Measurements from ENCODE around the gene CCR8.

CCR8 gene

DNA sequence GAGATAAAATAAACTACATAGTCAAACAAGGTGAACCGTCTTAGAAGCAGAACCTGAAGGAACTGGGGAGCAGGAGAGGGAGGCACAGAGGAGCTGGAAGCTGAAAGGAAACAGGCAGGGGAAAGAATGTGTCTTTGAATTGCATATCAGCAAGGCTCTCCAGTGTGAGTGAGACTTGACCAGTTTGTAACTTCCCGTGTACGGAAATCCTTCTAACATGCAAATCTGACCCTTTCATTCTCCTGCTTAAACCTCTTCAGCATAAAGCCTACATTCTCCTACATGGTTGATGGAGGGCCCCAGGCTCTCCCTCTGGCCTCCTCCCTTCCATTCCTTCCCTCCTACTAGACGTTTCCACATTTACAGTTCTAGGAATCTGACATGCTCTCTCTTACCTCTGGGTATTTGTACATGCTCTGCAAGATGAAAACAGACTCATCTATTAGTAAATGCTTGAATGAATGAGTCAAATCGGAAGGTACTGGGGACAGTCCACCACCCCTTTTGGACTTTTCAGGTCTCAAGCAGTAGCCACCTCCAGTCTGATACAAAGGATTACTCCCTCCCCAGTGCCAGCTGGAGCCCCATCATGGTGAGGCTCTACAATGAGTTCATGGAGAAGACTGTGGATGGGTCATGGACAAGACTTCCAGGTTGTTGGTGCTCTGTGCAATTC, 47.6 kb downstream of the CCR8 start:
- TF ChIP-seq ZFX (IDR thresholded peaks at IDR 0.05; ENCODE audit: borderline replicate concordance), result no peak
- TF ChIP-seq, protein P1, sequence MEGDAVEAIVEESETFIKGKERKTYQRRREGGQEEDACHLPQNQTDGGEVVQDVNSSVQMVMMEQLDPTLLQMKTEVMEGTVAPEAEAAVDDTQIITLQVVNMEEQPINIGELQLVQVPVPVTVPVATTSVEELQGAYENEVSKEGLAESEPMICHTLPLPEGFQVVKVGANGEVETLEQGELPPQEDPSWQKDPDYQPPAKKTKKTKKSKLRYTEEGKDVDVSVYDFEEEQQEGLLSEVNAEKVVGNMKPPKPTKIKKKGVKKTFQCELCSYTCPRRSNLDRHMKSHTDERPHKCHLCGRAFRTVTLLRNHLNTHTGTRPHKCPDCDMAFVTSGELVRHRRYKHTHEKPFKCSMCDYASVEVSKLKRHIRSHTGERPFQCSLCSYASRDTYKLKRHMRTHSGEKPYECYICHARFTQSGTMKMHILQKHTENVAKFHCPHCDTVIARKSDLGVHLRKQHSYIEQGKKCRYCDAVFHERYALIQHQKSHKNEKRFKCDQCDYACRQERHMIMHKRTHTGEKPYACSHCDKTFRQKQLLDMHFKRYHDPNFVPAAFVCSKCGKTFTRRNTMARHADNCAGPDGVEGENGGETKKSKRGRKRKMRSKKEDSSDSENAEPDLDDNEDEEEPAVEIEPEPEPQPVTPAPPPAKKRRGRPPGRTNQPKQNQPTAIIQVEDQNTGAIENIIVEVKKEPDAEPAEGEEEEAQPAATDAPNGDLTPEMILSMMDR (IDR thresholded peaks at IDR 0.05), result no peak
- H3K27ac ChIP-seq, result no peak overlapping the region

DNA sequence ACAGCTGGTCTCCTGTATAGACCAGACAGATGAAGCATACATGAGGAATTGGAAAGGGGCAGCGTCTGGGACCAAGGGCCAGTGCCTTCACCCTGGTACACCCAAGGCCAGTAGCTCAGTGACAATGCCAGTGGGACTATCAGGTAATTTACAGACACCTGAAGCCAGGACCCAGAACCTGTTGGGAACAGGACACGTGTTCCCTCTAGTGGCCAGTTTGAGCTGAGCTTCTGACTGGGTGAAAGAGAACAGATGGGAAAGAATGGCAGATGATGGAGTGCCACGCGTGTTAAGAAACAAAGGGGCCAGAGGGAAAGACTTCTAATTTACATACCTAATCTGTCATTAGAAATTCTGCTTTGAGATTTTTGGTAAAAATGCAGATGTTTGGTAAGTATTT, 48.6 kb downstream of the CCR8 start:
- H3K27ac ChIP-seq, result no peak overlapping the region
- TF ChIP-seq ZFX (IDR thresholded peaks at IDR 0.05; ENCODE audit: borderline replicate concordance), result no peak
- TF ChIP-seq, protein P1 (IDR thresholded peaks at IDR 0.05), result peak; percentile 89

DNA sequence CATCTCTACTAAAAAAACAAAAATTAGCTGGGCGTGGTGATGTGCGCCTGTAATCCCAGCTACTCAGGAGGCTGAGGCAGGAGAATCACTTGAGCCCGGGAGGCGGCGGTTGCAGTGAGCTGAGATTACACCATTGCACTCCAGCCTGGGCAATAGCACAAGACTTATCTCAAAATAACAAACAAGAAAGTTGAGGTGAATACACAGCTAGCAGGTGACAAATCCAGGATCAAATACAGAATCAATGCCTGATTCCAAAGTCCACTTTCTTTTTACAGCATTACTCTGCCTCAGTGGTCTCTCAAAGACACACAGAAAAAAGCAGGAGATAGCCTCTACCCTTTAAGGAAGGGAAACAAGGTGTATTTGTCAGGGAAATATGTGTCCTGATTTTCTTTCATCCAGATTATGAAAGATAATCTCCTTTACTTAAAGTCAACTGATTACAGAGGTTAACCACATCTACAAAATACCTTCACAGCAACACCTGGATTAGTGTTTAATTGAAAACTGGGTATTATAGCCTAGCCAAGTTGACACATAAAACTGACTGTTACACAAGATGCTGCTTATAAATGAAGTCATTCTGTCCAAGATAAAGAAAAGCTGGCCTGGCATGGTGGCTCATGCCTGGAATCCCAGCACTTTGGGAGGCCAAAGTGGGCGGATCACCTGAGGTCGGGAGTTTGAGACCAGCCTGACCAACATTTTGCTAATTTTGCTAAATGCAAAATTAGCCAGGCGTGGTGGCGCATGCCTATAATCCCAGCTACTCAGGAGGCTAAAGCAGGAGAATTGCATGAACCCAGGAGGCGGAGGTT, 49.7 kb downstream of the CCR8 start:
- no peak overlapping the region for H3K27ac ChIP-seq
- no peak for TF ChIP-seq ZFX (IDR thresholded peaks at IDR 0.05; ENCODE audit: borderline replicate concordance)
- TF ChIP-seq, protein P1 (IDR thresholded peaks at IDR 0.05), result no peak

DNA sequence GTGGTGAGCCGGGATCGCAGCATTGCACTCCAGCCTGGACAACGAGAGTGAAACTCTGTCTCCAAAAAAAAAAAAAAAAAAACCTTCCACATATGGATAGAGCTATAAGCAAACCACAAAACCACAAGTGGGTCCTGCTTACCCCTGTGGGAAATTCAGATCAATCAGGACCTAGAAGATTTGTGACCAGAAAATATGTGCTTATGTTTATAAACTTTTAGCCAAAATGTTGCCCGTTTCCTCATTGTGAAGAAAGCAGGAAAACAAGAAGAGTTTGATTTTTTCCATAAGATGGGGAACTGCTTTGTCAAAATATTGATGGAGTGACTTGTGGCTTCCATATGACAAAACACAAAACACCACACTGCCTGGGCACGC, 50.3 kb downstream of the CCR8 start:
- no peak overlapping the region for H3K27ac ChIP-seq
- TF ChIP-seq, protein P1 (IDR thresholded peaks at IDR 0.05), result no peak
- TF ChIP-seq ZFX (IDR thresholded peaks at IDR 0.05; ENCODE audit: borderline replicate concordance), result no peak

DNA sequence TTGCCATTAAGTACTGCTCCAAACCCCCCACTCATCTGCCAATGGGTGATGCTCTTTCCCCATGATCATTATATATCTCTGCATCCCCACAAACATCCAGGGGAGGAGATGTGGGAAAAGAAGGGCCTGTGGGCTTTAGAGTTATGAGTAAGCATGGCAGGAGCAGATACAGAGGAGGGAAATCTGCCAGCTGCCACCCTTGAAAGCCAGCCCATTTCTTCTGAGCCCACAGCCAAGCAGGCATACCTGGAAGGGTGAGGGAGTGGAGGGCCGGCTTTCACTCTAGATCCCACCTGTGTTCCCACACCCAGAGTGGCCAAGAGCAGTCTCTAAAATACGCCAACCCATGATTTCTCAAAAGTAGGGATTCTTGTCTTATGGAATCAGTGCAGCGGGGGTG, 51.9 kb downstream of the CCR8 start:
- TF ChIP-seq, protein P1 (IDR thresholded peaks at IDR 0.05), result no peak
- TF ChIP-seq ZFX (IDR thresholded peaks at IDR 0.05; ENCODE audit: borderline replicate concordance), result no peak
- no peak overlapping the region for H3K27ac ChIP-seq

Data from 22Rv1 (cell line).